ENCODE results near the gene BRAF. TPM values are rescaled to one million over a fixed set of nuclear protein-coding genes. Genes with fewer than 3 reads are reported as not detected.
"Not testable (repeated sequence)": the region's sequence is repeated elsewhere in the genome, so short reads cannot be mapped to it uniquely, and the experiment has no call there.

The BRAF gene
- total RNA-seq, 1 donor from 2014 or later: 25.6 TPM

DNA sequence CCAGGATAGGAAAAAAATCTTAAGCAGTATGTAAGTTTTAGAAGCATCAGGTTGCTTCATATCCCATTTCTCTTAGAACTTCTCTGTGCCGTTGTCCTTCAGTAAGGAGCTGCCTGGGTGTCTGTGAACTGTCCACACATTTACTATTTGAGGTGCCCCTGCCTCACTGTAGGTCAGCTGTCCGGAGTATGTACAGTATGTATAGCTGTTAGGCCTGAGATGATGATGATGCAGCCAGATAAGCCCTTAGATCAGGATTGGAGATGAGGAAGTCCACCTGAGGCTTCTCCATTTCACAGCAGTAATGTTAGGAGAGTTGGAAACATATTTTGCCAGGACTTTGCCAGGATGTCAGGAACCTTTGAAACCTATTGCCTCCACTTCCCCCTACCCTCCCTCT, 220.5 kb downstream of the BRAF start:
- intact Hi-C loops (cut with micrococcal nuclease): no loop called here
- Mint-ChIP-seq H3K4me3 (ENCODE audit: low read depth) (no peak overlapping the region), H3K27me3 (ENCODE audit: low read depth) (no peaks in the 10 kb centered on the region), H3K9me3 (no peaks in the 10 kb centered on the region), H3K36me3 (ENCODE audit: low read depth) (peaks cover 45% of the 10 kb centered on the region), H3K4me1 (ENCODE audit: low read depth) (peaks cover 5% of the 10 kb centered on the region), H3K27ac (no peak overlapping the region)
- no peak for DNase-seq (ENCODE audit: low spot score)

DNA sequence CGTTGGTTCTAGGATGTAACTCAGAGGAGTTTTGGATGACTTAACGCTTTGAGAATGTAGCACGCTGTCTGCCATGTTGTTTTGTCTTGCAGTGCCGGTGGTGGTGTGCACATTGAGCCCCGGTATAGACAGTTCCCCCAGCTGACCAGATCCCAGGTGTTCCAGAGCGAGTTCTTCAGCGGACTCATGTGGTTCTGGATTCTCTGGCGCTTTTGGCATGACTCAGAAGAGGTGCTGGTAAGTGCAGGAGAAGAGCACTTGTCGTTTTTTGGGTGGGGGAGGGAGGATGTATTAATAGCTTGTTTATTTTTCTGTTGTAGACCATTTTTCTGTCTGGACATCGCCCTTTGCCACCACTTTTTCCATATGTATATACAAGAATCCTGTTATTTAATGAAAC, 222.0 kb downstream of the BRAF start:
- H3K27ac Mint-ChIP-seq: no peak overlapping the region
- H3K4me3 Mint-ChIP-seq (ENCODE audit: low read depth): no peak overlapping the region
- DNase-seq (ENCODE audit: low spot score): no peak
- intact Hi-C loops (cut with micrococcal nuclease): no loop called here
- H3K4me1 Mint-ChIP-seq (ENCODE audit: low read depth): peaks cover 13% of the 10 kb centered on the region
- no peaks in the 10 kb centered on the region for H3K27me3 Mint-ChIP-seq (ENCODE audit: low read depth)
- no peaks in the 10 kb centered on the region for H3K9me3 Mint-ChIP-seq
- peaks cover 41% of the 10 kb centered on the region for H3K36me3 Mint-ChIP-seq (ENCODE audit: low read depth)

DNA sequence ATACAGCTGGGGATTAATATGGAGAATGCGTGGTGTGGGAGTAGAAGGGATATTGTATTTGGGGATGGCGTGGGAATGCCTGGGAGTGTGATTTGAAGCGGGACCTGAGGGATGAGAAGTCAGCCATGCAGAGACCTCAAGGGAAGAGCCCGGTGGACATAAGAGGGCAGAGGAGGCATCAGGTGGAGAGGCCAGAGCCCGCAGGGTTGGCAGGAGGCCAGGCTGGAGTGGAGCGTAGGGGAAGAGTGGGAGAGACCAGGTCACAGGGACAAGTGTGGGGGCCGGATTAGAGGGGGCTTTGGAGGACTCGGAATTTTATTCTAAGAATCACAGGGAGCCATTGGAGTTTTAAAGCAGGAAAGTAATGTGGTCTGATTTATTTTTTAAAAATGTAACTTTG, 226.3 kb downstream of the BRAF start:
- no peaks in the 10 kb centered on the region for H3K27me3 Mint-ChIP-seq (ENCODE audit: low read depth)
- intact Hi-C loops (cut with micrococcal nuclease): loop anchor here (5.0 kb wide), 1 partner anchor 296 kb away; the partner anchor contains the start of gene RAB19
- H3K4me3 Mint-ChIP-seq (ENCODE audit: low read depth): peak overlapping the region; percentile 99
- H3K9me3 Mint-ChIP-seq: no peaks in the 10 kb centered on the region
- peak overlapping the region; percentile 24 for H3K27ac Mint-ChIP-seq
- DNase-seq (ENCODE audit: low spot score): no peak
- peaks cover 21% of the 10 kb centered on the region for H3K4me1 Mint-ChIP-seq (ENCODE audit: low read depth)
- peaks cover 20% of the 10 kb centered on the region for H3K36me3 Mint-ChIP-seq (ENCODE audit: low read depth)

- intact Hi-C loops (cut with micrococcal nuclease): loop anchor here (2.0 to 5.0 kb wide), 2 partner anchors 295 to 317 kb away; partner anchors contain the start of genes MRPS33 and RAB19
- no peak for DNase-seq (ENCODE audit: low spot score)
- H3K27ac Mint-ChIP-seq: peak overlapping the region; percentile 99
- H3K4me1 Mint-ChIP-seq (ENCODE audit: low read depth): peaks cover 23% of the 10 kb centered on the region
- H3K36me3 Mint-ChIP-seq (ENCODE audit: low read depth): peaks cover 18% of the 10 kb centered on the region
- no peaks in the 10 kb centered on the region for H3K9me3 Mint-ChIP-seq
- H3K4me3 Mint-ChIP-seq (ENCODE audit: low read depth): peak overlapping the region; percentile 99
- H3K27me3 Mint-ChIP-seq (ENCODE audit: low read depth): no peaks in the 10 kb centered on the region
Measured at GRCh38 chr7:140697447-140698143, 227.1 kb downstream of the BRAF start.

DNA sequence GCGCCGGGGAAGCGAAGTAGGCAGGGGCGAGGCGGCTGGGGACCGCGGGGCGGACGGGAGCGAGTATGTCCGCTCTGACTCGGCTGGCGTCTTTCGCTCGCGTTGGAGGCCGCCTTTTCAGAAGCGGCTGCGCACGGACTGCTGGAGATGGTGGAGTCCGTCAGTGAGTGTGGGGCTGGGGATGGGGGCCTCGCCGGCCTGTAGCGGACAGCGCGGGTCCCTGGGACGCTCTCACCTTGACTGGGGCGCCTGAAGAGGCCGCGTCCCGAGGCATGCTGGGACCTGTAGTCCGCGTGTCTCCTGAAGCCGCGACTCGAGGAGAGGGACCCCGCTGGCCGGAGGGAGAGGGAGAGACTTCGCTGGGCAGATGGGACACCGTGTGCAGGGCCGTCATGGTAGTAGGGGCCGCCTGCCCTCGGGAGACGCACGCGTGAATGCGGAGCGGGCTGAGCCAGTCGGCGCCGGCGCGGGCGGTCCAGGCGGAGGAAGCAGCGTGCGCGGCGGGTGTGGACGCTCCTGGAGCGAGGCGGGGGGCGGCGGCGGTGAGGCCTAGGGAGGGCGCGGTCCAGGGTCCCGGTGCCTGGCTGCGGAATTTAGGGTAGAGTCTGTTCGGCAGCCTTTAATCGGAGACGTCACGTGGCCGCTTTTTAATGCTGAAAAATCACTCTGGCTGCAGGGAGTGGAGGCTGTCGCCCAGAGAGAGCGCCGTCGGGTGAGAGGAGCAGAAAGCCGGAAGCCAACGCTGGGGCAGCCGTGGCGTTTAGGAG, 227.9 kb downstream of the BRAF start, which contains the start of gene NDUFB2:
NDUFB2 (plus strand) TSS at position 29 of the 767 bp plus-strand sequence; CDS start at position 66, 37 bp downstream.
- H3K36me3 Mint-ChIP-seq (ENCODE audit: low read depth): peaks cover 19% of the 10 kb centered on the region
- H3K27ac Mint-ChIP-seq: peak within 1 kb of the TSS; percentile 99
- intact Hi-C loops (cut with micrococcal nuclease): loop anchor here (1.0 to 5.0 kb wide), 4 partner anchors 24 to 318 kb away; partner anchors contain the start of genes BRAF, MRPS33 and RAB19

GRCh38 chr7:140696024-140696679, 228.6 kb downstream of the BRAF start:
- peaks cover 26% of the 10 kb centered on the region for H3K4me1 Mint-ChIP-seq (ENCODE audit: low read depth)
- intact Hi-C loops (cut with micrococcal nuclease): loop anchor here (1.0 to 5.0 kb wide), 4 partner anchors 23 to 319 kb away; partner anchors contain the start of genes BRAF, MRPS33 and RAB19
- DNase-seq (ENCODE audit: low spot score): no peak
- peak overlapping the region; percentile 99 for H3K4me3 Mint-ChIP-seq (ENCODE audit: low read depth)
- peak overlapping the region; percentile 99 for H3K27ac Mint-ChIP-seq
- H3K9me3 Mint-ChIP-seq: no peaks in the 10 kb centered on the region
- peaks cover 21% of the 10 kb centered on the region for H3K36me3 Mint-ChIP-seq (ENCODE audit: low read depth)
- H3K27me3 Mint-ChIP-seq (ENCODE audit: low read depth): no peaks in the 10 kb centered on the region

More for the DNA sequence above, 227.9 kb downstream of the BRAF start, which contains the start of gene NDUFB2:
- Mint-ChIP-seq H3K27me3 (ENCODE audit: low read depth) (no peaks in the 10 kb centered on the region), H3K4me1 (ENCODE audit: low read depth) (peaks cover 26% of the 10 kb centered on the region), H3K9me3 (no peaks in the 10 kb centered on the region), H3K4me3 (ENCODE audit: low read depth) (peak within 1 kb of the TSS; percentile 99)
- DNase-seq (ENCODE audit: low spot score): peak; percentile 86

GRCh38 chr7:140695381-140695780, 229.3 kb downstream of the BRAF start:
- H3K4me3 Mint-ChIP-seq (ENCODE audit: low read depth): no peak overlapping the region
- peaks cover 26% of the 10 kb centered on the region for H3K4me1 Mint-ChIP-seq (ENCODE audit: low read depth)
- peaks cover 26% of the 10 kb centered on the region for H3K36me3 Mint-ChIP-seq (ENCODE audit: low read depth)
- DNase-seq (ENCODE audit: low spot score): no peak
- intact Hi-C loops (cut with micrococcal nuclease): loop anchor here (5.0 kb wide), 1 partner anchor 293 kb away; the partner anchor contains the start of gene RAB19
- H3K27ac Mint-ChIP-seq: no peak overlapping the region
- no peaks in the 10 kb centered on the region for H3K27me3 Mint-ChIP-seq (ENCODE audit: low read depth)
- no peaks in the 10 kb centered on the region for H3K9me3 Mint-ChIP-seq

DNA sequence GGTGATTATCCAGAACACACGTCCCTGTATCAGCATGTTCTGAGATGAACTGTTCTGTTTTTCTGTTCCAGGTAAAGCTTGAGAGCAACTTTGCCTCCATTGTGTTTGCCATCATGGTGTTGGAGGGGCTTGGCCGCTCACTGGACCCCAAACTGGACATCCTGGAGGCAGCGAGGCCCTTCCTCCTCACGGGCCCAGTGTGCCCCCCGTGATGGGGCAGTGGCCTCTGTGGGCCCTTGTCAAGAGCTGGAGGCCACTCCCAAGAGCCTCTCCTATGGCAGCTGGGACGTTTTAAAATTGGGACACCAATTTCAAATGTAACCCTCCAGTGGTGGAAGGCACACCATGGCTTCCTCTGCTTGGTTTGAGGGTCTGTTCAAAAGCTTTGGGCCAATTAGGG, 230.1 kb downstream of the BRAF start:
- no peaks in the 10 kb centered on the region for H3K27me3 Mint-ChIP-seq (ENCODE audit: low read depth)
- no peak for DNase-seq (ENCODE audit: low spot score)
- no peak overlapping the region for H3K4me3 Mint-ChIP-seq (ENCODE audit: low read depth)
- H3K36me3 Mint-ChIP-seq (ENCODE audit: low read depth): peaks cover 25% of the 10 kb centered on the region
- no peak overlapping the region for H3K27ac Mint-ChIP-seq
- H3K9me3 Mint-ChIP-seq: no peaks in the 10 kb centered on the region
- peaks cover 23% of the 10 kb centered on the region for H3K4me1 Mint-ChIP-seq (ENCODE audit: low read depth)
- intact Hi-C loops (cut with micrococcal nuclease): no loop called here

DNA sequence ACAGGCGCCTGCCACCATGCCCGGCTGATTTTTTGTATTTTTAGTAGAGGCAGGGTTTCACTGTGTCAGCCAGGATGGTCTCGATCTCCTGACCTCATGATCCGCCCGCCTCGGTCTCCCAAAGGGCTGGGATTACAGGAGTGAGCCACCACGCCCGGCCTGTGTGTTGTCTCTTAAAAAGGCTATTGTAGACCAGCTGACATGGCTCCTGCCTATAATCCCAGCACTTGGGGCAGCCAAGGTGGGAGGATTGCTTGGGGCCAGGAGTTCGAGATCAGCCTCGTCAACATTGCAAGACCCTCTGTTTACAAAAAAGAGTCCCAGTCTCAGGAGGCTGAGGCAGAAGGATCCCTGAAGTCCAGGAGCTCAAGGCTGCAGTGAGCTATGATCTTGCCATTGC, 230.9 kb downstream of the BRAF start:
- H3K27me3 Mint-ChIP-seq (ENCODE audit: low read depth); H3K9me3 Mint-ChIP-seq; DNase-seq (ENCODE audit: low spot score); intact Hi-C loops (cut with micrococcal nuclease); H3K4me3 Mint-ChIP-seq (ENCODE audit: low read depth); H3K27ac Mint-ChIP-seq: not testable (repeated sequence)
- Mint-ChIP-seq H3K4me1 (ENCODE audit: low read depth) (peaks cover 20% of the 10 kb centered on the region), H3K36me3 (ENCODE audit: low read depth) (peaks cover 29% of the 10 kb centered on the region)

- intact Hi-C loops (cut with micrococcal nuclease): no loop called here
- Mint-ChIP-seq H3K4me3 (ENCODE audit: low read depth) (no peak overlapping the region), H3K4me1 (ENCODE audit: low read depth) (peaks cover 13% of the 10 kb centered on the region), H3K9me3 (no peaks in the 10 kb centered on the region), H3K27ac (no peak overlapping the region), H3K27me3 (ENCODE audit: low read depth) (no peaks in the 10 kb centered on the region), H3K36me3 (ENCODE audit: low read depth) (peaks cover 34% of the 10 kb centered on the region)
- DNase-seq (ENCODE audit: low spot score): no peak
Measured at GRCh38 chr7:140691376-140692045, 233.2 kb downstream of the BRAF start.

DNA sequence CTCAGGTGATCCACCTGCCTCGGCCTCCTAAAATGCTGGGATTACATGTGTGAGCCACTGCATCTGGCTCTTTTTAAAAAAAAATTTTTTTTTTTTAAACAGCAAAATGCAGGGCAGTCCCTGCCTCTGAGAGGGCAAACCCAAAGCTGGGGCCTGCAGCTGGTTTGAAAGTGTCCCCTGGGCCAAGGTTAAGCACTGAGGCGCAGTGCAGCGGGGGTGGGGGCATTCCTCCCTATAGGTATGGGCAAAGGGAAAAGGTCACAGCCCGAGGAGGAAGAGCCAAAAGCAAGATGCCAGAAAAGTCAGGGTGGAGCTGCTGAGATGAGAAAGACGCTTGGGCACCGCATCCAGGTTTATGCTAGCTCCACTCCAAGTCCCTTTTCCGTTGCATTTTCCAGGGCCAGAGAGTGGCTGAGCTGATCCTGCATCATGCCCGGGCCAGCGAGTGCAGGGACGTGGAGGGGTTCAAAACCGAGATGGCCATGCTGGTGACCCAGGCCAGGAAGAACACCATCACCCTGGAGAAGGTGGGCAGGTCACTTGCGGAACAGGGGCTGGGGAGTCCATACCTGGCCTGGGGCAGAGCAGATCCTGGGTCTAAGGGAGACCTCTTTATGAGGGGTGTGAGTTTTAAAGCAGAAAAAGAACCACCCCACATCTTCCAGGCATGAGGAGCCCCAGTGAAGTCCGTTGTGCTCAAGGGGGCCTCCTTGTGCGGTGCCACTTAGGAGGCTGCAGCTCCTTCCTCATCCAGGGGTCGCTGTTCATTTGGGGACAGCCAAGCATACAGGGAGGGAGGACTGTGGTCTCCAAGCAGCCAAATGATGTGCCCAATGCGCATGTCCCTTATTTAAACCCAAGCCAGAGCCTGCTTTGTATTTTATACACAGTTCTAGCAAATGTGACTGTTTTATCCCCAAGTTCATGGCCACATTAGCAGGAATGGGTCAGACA, 235.3 kb downstream of the BRAF start:
- no peaks in the 10 kb centered on the region for H3K9me3 Mint-ChIP-seq
- intact Hi-C loops (cut with micrococcal nuclease): no loop called here
- H3K36me3 Mint-ChIP-seq (ENCODE audit: low read depth): peaks cover 38% of the 10 kb centered on the region
- H3K27me3 Mint-ChIP-seq (ENCODE audit: low read depth): no peaks in the 10 kb centered on the region
- H3K4me3 Mint-ChIP-seq (ENCODE audit: low read depth): no peak overlapping the region
- H3K4me1 Mint-ChIP-seq (ENCODE audit: low read depth): peaks cover 5% of the 10 kb centered on the region
- no peak for DNase-seq (ENCODE audit: low spot score)
- no peak overlapping the region for H3K27ac Mint-ChIP-seq
